Measurements from ENCODE around the gene NRXN3.

NRXN3 gene

DNA sequence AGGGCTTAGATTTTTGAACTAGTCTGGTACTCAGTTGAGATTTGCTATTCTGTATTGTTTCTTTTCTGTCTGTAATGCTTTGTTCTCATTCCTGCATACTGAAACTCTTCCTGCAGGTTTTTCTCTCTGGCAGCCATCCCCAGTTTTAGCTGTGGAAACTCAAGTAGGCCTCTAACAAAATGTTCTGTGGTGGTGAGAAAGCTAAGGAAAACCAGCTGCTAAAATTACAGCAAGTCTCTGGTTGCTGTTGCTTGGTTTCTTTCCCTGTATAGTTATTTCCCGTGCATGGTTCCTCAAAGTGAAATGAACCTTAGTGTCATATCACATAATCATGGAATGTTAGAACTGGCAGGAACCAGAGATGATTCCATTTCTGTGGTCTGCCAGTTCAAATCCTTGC, 442.5 kb downstream of the NRXN3 start:
- Histone ChIP-seq H3K4me3 (ENCODE audit: low read length) (no peak overlapping the region), H3K4me1 (ENCODE audit: control insufficient read depth, insufficient read depth, low read length) (no peaks in the 10 kb centered on the region), H3K27me3 (ENCODE audit: control insufficient read depth, insufficient read depth, low read length) (no peaks in the 10 kb centered on the region), H3K9me3 (ENCODE audit: control insufficient read depth, low read length) (no peaks in the 10 kb centered on the region), H3K36me3 (ENCODE audit: control insufficient read depth, insufficient read depth, low read length) (no peaks in the 10 kb centered on the region), H3K9ac (ENCODE audit: low read length) (no peak overlapping the region)

DNA sequence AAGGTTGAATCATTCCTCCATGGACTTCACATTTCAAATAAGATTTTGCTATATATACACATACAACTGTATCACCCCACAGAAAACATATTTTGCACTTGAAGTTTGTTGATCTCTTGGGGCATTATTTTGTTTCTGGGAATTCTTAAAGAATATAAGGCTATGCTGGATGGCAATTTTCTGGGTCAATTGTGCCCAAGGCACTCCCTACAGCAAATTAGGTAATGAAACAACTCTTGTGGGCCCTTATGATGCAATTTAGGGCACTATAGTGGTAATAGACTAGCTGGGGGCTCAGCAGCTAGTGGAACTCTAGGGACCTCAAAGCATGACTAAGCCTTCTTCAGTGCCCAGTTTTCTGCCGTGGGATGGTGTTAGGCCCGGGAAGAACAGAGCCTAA, 444.4 kb downstream of the NRXN3 start:
- H3K4me1 ChIP-seq (ENCODE audit: control insufficient read depth, insufficient read depth, low read length), result no peaks in the 10 kb centered on the region
- H3K27me3 ChIP-seq (ENCODE audit: control insufficient read depth, insufficient read depth, low read length), result no peaks in the 10 kb centered on the region
- no peak overlapping the region for H3K4me3 ChIP-seq (ENCODE audit: low read length)
- H3K36me3 ChIP-seq (ENCODE audit: control insufficient read depth, insufficient read depth, low read length), result no peaks in the 10 kb centered on the region
- no peak overlapping the region for H3K9ac ChIP-seq (ENCODE audit: low read length)
- no peaks in the 10 kb centered on the region for H3K9me3 ChIP-seq (ENCODE audit: control insufficient read depth, low read length)

DNA sequence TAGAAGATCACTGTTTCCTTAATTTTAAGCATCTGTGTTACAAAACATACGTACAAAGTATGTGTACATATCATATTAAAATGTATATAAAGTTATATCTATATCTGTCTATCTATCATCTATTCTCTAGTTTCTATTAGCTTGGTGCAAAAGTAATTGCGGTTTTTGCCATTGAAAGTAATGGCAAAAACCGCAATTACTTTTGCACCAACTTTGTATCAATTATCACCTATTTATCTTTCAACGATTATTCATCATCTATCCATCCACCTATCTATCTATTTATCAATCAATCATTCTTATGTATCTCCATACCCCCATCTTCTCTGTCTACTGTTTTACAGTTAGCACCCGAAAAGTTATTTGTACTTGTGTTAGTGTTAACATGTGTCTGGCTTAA, 447.6 kb downstream of the NRXN3 start:
- Histone ChIP-seq H3K4me1 (ENCODE audit: control insufficient read depth, insufficient read depth, low read length) (no peaks in the 10 kb centered on the region), H3K27me3 (ENCODE audit: control insufficient read depth, insufficient read depth, low read length) (no peaks in the 10 kb centered on the region), H3K36me3 (ENCODE audit: control insufficient read depth, insufficient read depth, low read length) (no peaks in the 10 kb centered on the region), H3K9me3 (ENCODE audit: control insufficient read depth, low read length) (no peaks in the 10 kb centered on the region), H3K4me3 (ENCODE audit: low read length) (no peak overlapping the region), H3K9ac (ENCODE audit: low read length) (no peak overlapping the region)

DNA sequence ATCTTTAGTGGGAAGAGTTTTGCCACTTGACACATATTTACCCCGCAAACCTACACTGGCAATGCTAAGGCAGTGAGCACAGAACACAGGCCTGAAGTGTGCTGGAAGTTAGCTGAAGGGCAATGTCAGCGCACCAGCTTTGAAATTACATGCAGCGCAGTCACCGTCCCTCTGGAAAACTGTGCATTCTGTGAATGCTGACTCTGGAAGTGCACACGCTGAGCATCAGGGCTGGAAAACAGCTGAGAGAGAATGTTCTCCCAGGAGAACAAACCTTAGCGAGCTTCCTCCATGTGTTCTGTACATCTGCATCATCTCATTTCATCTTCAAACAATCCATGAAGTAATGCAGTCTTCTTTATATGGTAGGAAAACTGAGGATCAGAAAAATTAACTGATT, 448.2 kb downstream of the NRXN3 start:
- H3K4me1 ChIP-seq (ENCODE audit: control insufficient read depth, insufficient read depth, low read length), result no peaks in the 10 kb centered on the region
- H3K27me3 ChIP-seq (ENCODE audit: control insufficient read depth, insufficient read depth, low read length), result no peaks in the 10 kb centered on the region
- no peak overlapping the region for H3K9ac ChIP-seq (ENCODE audit: low read length)
- H3K36me3 ChIP-seq (ENCODE audit: control insufficient read depth, insufficient read depth, low read length), result no peaks in the 10 kb centered on the region
- H3K4me3 ChIP-seq (ENCODE audit: low read length), result no peak overlapping the region
- H3K9me3 ChIP-seq (ENCODE audit: control insufficient read depth, low read length), result no peaks in the 10 kb centered on the region

DNA sequence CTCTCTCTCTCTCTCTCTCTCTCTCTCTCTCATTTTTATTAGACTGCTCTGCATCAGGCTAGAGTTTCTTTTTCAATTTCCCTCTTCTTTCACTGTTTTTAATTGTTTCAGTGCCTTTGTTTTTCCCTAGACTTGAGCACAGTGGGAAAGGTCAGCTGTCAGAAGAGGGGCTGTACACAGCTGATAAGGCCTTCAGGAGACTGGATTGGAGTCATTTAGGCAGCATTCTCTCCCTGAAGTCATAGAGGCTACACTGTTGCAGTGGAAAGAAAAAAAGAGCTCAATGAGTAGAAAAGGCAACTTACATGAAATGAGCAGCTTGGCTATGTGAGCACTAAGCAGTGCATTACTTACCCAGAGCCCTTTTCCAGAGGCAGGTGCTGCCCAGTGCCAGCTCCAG, 456.9 kb downstream of the NRXN3 start:
- Histone ChIP-seq H3K4me3 (ENCODE audit: low read length) (no peak overlapping the region), H3K9me3 (ENCODE audit: control insufficient read depth, low read length) (no peaks in the 10 kb centered on the region), H3K9ac (ENCODE audit: low read length) (no peak overlapping the region), H3K27me3 (ENCODE audit: control insufficient read depth, insufficient read depth, low read length) (no peaks in the 10 kb centered on the region), H3K4me1 (ENCODE audit: control insufficient read depth, insufficient read depth, low read length) (no peaks in the 10 kb centered on the region), H3K36me3 (ENCODE audit: control insufficient read depth, insufficient read depth, low read length) (no peaks in the 10 kb centered on the region)

DNA sequence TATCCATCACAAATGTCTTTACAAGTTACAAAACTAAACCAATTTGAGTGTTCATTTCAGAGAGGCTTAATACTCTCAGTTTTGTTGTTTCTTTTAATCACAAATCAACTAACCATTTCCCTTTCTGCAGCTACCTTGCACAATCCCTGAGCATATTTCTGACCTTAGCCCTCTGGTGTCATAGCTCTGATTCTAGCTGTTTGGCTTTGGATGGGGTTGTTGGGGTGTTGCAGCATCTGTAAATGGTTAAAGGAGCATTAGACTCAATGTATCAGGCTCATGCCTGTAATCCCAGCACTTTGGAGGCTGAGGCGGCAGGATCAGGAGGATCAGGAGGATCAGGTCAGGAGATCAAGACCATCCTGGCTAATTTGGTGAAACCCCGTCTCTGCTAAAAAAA, 461.4 kb downstream of the NRXN3 start:
- Histone ChIP-seq H3K27me3 (ENCODE audit: control insufficient read depth, insufficient read depth, low read length) (no peaks in the 10 kb centered on the region), H3K4me1 (ENCODE audit: control insufficient read depth, insufficient read depth, low read length) (no peaks in the 10 kb centered on the region), H3K9ac (ENCODE audit: low read length) (no peak overlapping the region), H3K36me3 (ENCODE audit: control insufficient read depth, insufficient read depth, low read length) (no peaks in the 10 kb centered on the region), H3K9me3 (ENCODE audit: control insufficient read depth, low read length) (no peaks in the 10 kb centered on the region), H3K4me3 (ENCODE audit: low read length) (no peak overlapping the region)

DNA sequence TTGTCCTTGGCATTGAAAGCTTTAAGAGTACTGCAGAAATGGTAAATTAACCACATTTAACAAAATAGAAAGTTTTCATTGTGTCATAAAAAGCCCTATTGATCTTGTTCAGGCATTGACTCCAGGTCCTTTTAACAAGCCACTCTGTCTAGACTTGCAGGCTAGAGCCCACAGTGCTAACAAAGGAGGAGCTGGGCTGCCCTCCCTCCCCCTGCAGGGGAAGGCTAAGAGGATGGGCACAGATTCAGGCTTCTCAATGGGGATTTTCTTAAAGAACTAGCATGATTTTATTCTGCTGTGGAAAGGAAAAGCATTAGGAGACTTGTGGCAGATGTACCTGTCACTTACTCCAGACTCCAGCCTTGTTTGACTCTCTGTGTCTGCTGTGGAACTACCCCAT, 463.6 kb downstream of the NRXN3 start:
- Histone ChIP-seq H3K4me3 (ENCODE audit: low read length) (no peak overlapping the region), H3K9ac (ENCODE audit: low read length) (no peak overlapping the region), H3K9me3 (ENCODE audit: control insufficient read depth, low read length) (no peaks in the 10 kb centered on the region), H3K36me3 (ENCODE audit: control insufficient read depth, insufficient read depth, low read length) (no peaks in the 10 kb centered on the region), H3K4me1 (ENCODE audit: control insufficient read depth, insufficient read depth, low read length) (no peaks in the 10 kb centered on the region), H3K27me3 (ENCODE audit: control insufficient read depth, insufficient read depth, low read length) (no peaks in the 10 kb centered on the region)

DNA sequence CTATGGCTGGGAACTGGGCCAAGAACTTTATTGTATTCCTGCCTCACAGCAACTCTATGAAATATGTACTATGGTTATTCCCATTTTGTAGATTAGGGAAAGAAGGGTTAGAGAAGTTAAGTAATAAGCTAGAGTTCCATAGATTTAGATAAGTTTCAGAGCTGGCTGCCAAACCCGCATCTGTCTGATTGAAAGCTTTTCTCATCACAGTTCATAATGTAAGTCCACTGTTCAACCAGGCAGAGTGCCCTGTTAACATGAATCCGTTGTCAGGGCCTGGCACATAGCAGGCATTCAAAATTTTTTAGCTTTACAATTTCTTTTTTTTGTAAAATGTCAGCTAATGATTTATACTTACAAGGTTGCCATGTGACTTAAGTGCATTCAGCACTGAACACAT, 467.3 kb downstream of the NRXN3 start:
- Histone ChIP-seq H3K27me3 (ENCODE audit: control insufficient read depth, insufficient read depth, low read length) (no peaks in the 10 kb centered on the region), H3K9ac (ENCODE audit: low read length) (no peak overlapping the region), H3K4me3 (ENCODE audit: low read length) (no peak overlapping the region), H3K4me1 (ENCODE audit: control insufficient read depth, insufficient read depth, low read length) (no peaks in the 10 kb centered on the region), H3K9me3 (ENCODE audit: control insufficient read depth, low read length) (no peaks in the 10 kb centered on the region), H3K36me3 (ENCODE audit: control insufficient read depth, insufficient read depth, low read length) (no peaks in the 10 kb centered on the region)

DNA sequence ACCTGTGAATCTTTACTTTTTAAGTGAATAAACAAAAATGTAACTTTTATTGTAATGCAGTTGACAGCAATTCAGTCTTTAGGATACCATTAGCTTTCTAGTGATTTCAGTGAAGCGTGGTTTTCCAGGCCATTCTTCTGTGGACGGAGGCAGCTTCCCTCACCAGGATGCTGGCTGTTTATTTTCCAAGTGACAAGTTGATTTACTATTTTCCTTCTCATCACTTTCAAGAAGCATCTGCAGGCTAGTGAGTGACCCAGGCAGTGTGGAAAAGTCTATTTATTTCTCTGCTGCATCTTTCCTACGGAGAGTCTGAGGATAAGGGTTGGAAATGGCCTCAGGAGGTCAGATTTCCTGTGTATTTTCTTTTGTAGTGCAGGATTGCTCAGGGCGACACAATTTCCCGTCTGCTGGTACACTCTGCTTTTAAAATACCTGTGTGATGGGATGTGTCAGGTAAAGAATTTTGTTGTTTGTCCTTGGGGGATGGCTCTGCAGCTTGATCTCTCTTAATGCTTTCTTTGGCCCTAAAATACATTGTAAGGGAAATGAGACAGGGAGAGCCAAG, 467.8 kb downstream of the NRXN3 start:
- Histone ChIP-seq H3K9ac (ENCODE audit: low read length) (no peak overlapping the region), H3K9me3 (ENCODE audit: control insufficient read depth, low read length) (no peaks in the 10 kb centered on the region), H3K4me3 (ENCODE audit: low read length) (no peak overlapping the region), H3K27me3 (ENCODE audit: control insufficient read depth, insufficient read depth, low read length) (no peaks in the 10 kb centered on the region), H3K36me3 (ENCODE audit: control insufficient read depth, insufficient read depth, low read length) (no peaks in the 10 kb centered on the region), H3K4me1 (ENCODE audit: control insufficient read depth, insufficient read depth, low read length) (no peaks in the 10 kb centered on the region)

DNA sequence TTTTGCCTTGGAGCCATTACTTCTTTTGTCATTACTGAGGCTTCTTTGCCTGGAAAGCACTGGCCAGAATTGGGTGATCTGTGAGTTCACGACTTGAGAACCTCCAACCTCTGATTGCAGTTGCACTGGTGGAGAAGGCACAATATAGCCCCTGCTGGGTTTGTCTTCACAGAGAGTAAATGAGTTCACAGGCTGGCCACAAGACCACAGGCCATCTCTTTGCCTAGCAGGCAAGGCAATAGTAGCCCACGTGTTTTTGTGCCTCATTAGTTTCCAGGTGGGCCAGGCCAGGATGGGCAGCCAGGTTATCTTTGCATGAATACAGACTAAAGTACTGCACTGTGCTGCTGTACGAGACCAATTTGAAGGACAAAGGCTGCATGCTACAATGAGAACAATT, 468.8 kb downstream of the NRXN3 start:
- no peak overlapping the region for H3K9ac ChIP-seq (ENCODE audit: low read length)
- H3K36me3 ChIP-seq (ENCODE audit: control insufficient read depth, insufficient read depth, low read length), result no peaks in the 10 kb centered on the region
- H3K9me3 ChIP-seq (ENCODE audit: control insufficient read depth, low read length), result no peaks in the 10 kb centered on the region
- H3K27me3 ChIP-seq (ENCODE audit: control insufficient read depth, insufficient read depth, low read length), result no peaks in the 10 kb centered on the region
- H3K4me3 ChIP-seq (ENCODE audit: low read length), result no peak overlapping the region
- H3K4me1 ChIP-seq (ENCODE audit: control insufficient read depth, insufficient read depth, low read length), result no peaks in the 10 kb centered on the region

DNA sequence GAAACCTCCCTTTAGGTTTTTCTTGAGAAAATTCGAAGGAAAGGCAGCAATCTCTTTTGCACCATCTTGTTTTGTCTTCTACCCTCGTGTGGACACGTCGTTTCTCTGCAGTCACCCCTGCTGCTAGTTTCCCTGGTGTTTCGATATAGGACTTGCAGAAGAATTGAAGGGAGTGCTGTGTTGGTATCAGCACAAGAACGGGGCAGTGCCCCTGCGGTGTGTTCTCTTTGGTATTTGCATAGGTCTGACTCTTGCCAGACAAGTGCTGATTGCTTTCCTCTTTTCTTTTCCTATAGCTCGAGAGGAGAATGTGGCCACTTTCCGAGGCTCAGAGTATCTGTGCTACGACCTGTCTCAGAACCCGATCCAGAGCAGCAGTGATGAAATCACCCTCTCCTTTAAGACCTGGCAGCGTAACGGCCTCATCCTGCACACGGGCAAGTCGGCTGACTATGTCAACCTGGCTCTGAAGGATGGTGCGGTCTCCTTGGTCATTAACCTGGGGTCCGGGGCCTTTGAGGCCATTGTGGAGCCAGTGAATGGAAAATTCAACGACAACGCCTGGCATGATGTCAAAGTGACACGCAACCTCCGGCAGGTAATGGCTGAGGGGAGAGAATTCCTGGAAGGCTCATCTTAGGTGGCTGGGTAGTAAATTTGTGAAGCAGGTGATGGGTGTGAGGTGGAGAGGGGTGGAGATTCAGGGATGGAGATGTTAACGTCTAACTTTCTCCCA, 474.8 kb downstream of the NRXN3 start:
- Histone ChIP-seq H3K4me3 (ENCODE audit: low read length) (no peak overlapping the region), H3K27me3 (ENCODE audit: control insufficient read depth, insufficient read depth, low read length) (no peaks in the 10 kb centered on the region), H3K36me3 (ENCODE audit: control insufficient read depth, insufficient read depth, low read length) (no peaks in the 10 kb centered on the region), H3K9me3 (ENCODE audit: control insufficient read depth, low read length) (no peaks in the 10 kb centered on the region), H3K4me1 (ENCODE audit: control insufficient read depth, insufficient read depth, low read length) (no peaks in the 10 kb centered on the region), H3K9ac (ENCODE audit: low read length) (no peak overlapping the region)

DNA sequence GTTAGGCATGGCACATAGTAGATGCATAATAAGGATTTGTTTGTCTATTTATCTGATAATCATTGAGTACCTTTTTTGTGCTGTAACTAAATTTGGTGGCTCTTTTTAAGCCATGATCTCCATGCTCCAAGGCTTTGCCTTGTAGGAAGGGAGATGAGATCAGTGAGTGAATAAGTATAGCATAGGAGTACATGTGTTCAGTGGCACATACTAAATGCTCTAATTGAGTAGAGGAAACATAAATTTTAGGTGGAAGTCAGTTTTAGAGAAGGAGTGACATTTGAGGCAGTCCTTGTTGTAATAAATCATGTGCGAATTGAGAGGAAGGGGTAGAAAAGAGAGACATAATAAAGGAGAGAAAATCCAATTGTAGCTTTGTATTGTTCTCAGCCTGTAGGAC, 482.6 kb downstream of the NRXN3 start:
- H3K4me1 ChIP-seq (ENCODE audit: control insufficient read depth, insufficient read depth, low read length), result no peaks in the 10 kb centered on the region
- H3K9me3 ChIP-seq (ENCODE audit: control insufficient read depth, low read length), result no peaks in the 10 kb centered on the region
- no peak overlapping the region for H3K9ac ChIP-seq (ENCODE audit: low read length)
- no peak overlapping the region for H3K4me3 ChIP-seq (ENCODE audit: low read length)
- H3K36me3 ChIP-seq (ENCODE audit: control insufficient read depth, insufficient read depth, low read length), result no peaks in the 10 kb centered on the region
- H3K27me3 ChIP-seq (ENCODE audit: control insufficient read depth, insufficient read depth, low read length), result no peaks in the 10 kb centered on the region

DNA sequence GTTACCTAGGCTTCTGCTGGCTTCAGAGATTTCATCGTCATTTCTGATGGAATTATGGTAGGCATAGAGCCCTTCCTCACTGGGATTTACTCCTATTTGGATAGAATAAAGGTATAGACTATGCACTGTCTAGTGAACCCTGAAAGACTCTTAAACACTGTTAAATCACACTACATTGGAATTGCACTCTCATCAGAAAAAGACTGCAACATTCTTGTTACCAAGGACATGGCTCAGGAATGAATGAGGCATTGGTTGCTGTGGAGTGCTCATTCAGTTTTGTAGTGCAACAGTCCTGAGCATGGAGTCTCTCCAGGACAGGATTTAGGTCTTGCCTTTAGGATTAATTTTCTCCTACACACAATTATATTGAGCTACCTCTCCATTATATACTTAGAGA, 483.0 kb downstream of the NRXN3 start:
- Histone ChIP-seq H3K36me3 (ENCODE audit: control insufficient read depth, insufficient read depth, low read length) (no peaks in the 10 kb centered on the region), H3K9ac (ENCODE audit: low read length) (no peak overlapping the region), H3K4me1 (ENCODE audit: control insufficient read depth, insufficient read depth, low read length) (no peaks in the 10 kb centered on the region), H3K4me3 (ENCODE audit: low read length) (no peak overlapping the region), H3K9me3 (ENCODE audit: control insufficient read depth, low read length) (no peaks in the 10 kb centered on the region), H3K27me3 (ENCODE audit: control insufficient read depth, insufficient read depth, low read length) (no peaks in the 10 kb centered on the region)

All from mucosa of stomach (tissue), 1 donor.